Measurements from ENCODE around the gene PRDM15. TPM values are rescaled to one million over a fixed set of nuclear protein-coding genes. Genes with fewer than 3 reads are reported as not detected.

The PRDM15 gene
- total RNA-seq, 4 donors from 2014 or later = 11.8 to 33.7 (median 18.5) TPM

- 63 to 74% methylated on average over 7 of the region's 7 CpGs for WGBS, 2 donors
- Histone ChIP-seq H3K27ac (no peak overlapping the region), H3K36me3 (peaks cover 3 to 41% (median 4%) of the 10 kb centered on the region in 3 donors), H3K4me3 (no peak overlapping the region), H3K9me3 (no peaks in the 10 kb centered on the region), H3K27me3 (no peaks in the 10 kb centered on the region), H3K4me1 (peaks cover 0 to 52% (median 17%) of the 10 kb centered on the region in 4 donors)
- TF ChIP-seq POLR2A (IDR thresholded peaks at IDR 0.05) (no peak), CTCF (IDR thresholded peaks at IDR 0.05) (no peak), EP300 (IDR thresholded peaks at IDR 0.05) (no peak)
- DNase-seq (ENCODE audit: low spot score in 2 of 2) = no peak
Observed at GRCh38 chr21:41921021-41921420, 41.9 kb upstream of the PRDM15 start.

- H3K4me1 ChIP-seq = peaks cover 0 to 46% (median 12%) of the 10 kb centered on the region in 4 donors
- no peaks in the 10 kb centered on the region for H3K27me3 ChIP-seq
- H3K27ac ChIP-seq = no peak overlapping the region
- H3K9me3 ChIP-seq = no peaks in the 10 kb centered on the region
- DNase-seq (ENCODE audit: low spot score in 2 of 2) = no peak
- H3K4me3 ChIP-seq = no peak overlapping the region
- 86 to 93% methylated on average over 5 of the region's 5 CpGs for WGBS, 2 donors
- TF ChIP-seq EP300 (IDR thresholded peaks at IDR 0.05) (no peak), CTCF (IDR thresholded peaks at IDR 0.05) (no peak), POLR2A (IDR thresholded peaks at IDR 0.05) (no peak)
- H3K36me3 ChIP-seq = peaks cover 3 to 46% (median 7%) of the 10 kb centered on the region in 3 donors
Observed at GRCh38 chr21:41920476-41920875, 41.3 kb upstream of the PRDM15 start.

GRCh38 chr21:41919666-41920398 is 40.7 kb upstream of the PRDM15 start:
- peaks cover 0 to 40% (median 5%) of the 10 kb centered on the region in 4 donors for H3K4me1 ChIP-seq
- 93 to 94% methylated on average over 15 of the region's 15 CpGs for WGBS, 2 donors
- DNase-seq (ENCODE audit: low spot score in 2 of 2) = no peak
- H3K27me3 ChIP-seq = no peaks in the 10 kb centered on the region
- no peak overlapping the region for H3K27ac ChIP-seq
- H3K36me3 ChIP-seq = peaks cover 3 to 53% (median 7%) of the 10 kb centered on the region in 3 donors
- TF ChIP-seq CTCF (IDR thresholded peaks at IDR 0.05) (no peak), POLR2A (IDR thresholded peaks at IDR 0.05) (no peak), EP300 (IDR thresholded peaks at IDR 0.05) (no peak)
- no peak overlapping the region for H3K4me3 ChIP-seq
- H3K9me3 ChIP-seq = no peaks in the 10 kb centered on the region

GRCh38 chr21:41918561-41919358 is 39.6 kb upstream of the PRDM15 start:
- TF ChIP-seq CTCF (IDR thresholded peaks at IDR 0.05) (no peak), EP300 (IDR thresholded peaks at IDR 0.05) (no peak), POLR2A (IDR thresholded peaks at IDR 0.05) (no peak)
- no peak for DNase-seq (ENCODE audit: low spot score in 2 of 2)
- 90 to 93% methylated on average over 15 of the region's 15 CpGs for WGBS, 2 donors
- no peak overlapping the region for H3K27ac ChIP-seq
- peaks cover 3 to 64% (median 7%) of the 10 kb centered on the region in 3 donors for H3K36me3 ChIP-seq
- no peaks in the 10 kb centered on the region for H3K9me3 ChIP-seq
- H3K4me3 ChIP-seq = no peak overlapping the region
- no peaks in the 10 kb centered on the region for H3K27me3 ChIP-seq
- H3K4me1 ChIP-seq = peaks cover 0 to 29% (median 1%) of the 10 kb centered on the region in 4 donors

GRCh38 chr21:41917531-41917930 is 38.4 kb upstream of the PRDM15 start:
- no peaks in the 10 kb centered on the region for H3K9me3 ChIP-seq
- no peak overlapping the region for H3K27ac ChIP-seq
- peaks cover 0 to 17% (median 0%) of the 10 kb centered on the region in 4 donors for H3K4me1 ChIP-seq
- no peak for DNase-seq (ENCODE audit: low spot score in 2 of 2)
- TF ChIP-seq POLR2A (IDR thresholded peaks at IDR 0.05) = no peak
- TF ChIP-seq EP300 (IDR thresholded peaks at IDR 0.05) = no peak
- no peak for TF ChIP-seq CTCF (IDR thresholded peaks at IDR 0.05)
- 92 to 94% methylated on average over 4 of the region's 4 CpGs for WGBS, 2 donors
- peaks cover 3 to 76% (median 7%) of the 10 kb centered on the region in 3 donors for H3K36me3 ChIP-seq
- H3K27me3 ChIP-seq = no peaks in the 10 kb centered on the region
- H3K4me3 ChIP-seq = no peak overlapping the region

All from tibial nerve (tissue), 4 donors.